KG1 (cell line): ENCODE measurements around the gene ROBO1.

Experiments
- DNase-seq: peaks from one replicate; lab custom pipeline; 2025; lab: John Stamatoyannopoulos, UW

Gene ROBO1

GRCh38 chr3:78873641-78874040 is 894.2 kb downstream of the ROBO1 start:
- DNase-seq, result no peak

- DNase-seq, result no peak
Measured at GRCh38 chr3:78872195-78872594, 895.6 kb downstream of the ROBO1 start.

DNA sequence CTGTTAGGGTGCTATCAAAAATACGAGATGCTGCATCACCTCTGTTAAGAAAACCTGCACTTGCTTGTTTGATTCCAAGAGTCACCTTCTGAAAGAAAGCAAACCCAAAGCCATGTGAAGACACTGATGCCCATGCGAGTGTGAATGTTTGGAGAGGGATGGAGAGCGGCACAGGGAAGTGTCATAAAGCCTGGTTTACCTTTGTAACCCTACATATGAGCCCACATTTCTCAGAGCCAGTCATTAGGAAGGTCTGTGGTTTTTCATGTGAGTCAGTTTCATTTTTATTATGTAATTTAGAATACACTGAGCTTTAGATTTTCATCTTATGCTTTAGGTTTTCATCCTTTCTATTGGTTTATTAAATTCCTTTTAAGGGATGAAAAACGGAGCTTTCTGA is 896.8 kb downstream of the ROBO1 start:
- DNase-seq, result no peak

DNA sequence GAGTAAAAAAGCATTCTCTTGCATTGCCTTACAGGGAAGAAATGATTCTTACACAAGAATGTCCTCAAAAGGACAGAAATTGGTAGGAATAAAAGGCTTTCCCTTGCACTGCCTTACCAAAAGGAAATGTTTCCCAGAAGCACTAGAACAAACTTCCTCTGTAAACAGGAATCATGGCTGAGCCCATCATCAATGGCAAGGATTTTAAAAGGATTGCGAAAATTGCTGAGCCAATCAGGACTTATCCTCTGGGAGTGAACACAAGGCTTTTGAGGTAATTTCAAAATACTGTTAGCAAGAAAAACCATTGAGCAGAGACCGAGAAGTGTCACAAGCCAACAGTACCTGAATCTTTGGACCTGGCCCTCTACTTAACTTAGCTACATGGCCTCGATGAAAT is 897.3 kb downstream of the ROBO1 start:
- DNase-seq, result no peak

DNA sequence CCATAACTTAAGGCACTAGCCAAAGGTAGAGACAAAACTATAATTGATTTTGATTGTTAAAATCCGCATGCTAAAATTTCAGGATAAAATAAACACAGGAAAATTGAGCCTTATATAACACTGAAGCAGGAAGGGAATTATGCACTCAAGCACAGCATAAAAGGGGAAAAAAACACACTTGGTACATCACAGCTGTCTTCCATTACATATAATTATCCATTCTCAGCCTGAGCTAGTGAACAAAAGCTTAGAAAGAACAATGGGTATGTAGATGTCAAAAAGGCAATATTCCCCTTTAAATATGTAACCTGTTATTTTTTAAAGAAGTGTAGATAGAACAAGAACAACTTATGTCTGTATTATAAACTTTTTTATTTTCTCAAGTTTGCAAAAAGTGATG is 899.2 kb downstream of the ROBO1 start:
- no peak for DNase-seq

DNA sequence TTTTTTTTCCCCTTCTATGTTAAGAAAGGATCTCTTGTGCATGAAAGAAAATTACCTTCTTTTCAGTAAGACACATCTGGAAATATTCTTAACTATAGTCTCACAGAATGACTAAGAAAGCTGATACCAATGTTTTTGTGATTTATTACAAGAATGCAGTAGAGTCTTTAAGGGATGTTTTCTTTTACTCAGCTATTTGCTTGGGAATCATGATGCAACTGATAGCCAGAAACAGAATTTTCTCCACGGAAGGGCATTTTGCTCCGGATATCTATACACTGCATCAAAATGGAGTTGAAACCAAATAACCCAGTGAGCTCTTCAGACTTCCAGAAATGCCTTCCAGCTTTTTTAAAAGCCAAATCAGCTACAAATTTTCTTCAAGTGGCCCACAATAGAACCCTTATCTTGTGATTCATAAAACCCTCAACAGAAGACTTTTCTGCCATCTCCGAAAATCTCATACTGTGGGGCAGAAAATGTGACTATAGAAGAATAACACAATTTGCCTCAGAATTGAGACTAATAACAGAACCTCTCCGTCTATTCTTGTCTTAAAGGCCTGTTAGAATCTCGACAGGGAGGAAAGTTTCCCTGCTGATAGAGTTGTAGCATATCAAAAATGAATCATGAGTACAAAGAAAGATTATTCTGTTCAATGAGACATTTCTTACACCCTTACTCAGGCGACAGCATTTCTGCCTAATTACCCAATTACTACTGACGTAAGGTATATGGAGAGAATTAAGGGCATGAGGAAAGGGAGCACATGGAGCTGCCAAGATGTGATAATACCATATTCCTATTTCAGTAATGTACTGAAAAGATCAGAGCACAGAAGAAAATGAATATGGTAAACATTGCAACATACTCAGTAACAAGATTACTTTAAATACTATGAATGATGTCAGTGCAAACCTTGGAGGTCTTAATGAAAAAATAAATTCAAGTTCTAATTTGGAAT is 900.1 kb downstream of the ROBO1 start:
- no peak for DNase-seq

DNA sequence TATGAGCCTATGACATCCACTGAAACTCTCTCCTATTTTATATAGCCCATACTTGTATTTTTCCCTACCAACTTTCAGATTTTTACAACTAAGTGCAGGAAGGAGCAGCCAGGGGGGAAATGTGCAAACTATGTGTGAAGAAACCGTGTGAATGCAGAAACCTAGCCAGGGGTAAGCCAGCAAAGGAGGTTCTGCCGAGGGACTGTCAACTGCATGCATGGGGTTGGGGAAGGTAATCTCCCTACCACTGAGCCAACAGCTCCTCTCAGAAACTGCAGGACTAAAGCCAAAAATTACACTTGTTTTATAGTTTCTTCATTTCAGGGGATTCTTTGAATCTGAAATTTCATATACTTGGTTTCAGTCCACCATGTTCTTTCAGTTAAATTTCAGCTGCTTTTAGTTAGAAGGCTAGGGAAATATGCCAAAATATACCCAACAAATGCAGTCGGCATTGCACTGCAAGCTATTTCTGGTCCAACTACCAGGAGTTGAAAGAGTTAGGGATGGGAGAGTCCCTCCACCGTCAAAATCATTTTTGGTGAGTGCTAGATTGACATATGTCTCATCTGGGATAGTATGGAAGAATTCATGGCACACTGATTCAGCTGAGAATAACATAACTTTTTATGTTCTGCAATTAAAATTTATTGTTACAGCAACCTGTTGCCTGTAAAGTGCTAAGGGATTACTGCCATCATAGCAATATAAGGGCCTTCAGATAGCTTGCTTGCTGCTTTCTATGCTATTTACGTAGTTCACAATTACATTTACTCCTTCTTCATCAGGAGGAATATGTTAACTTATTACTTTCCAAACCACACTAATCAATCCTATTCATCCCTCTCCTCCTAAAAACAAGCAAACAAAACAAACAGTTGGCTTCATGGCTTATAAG is 904.2 kb downstream of the ROBO1 start:
- DNase-seq, result no peak

DNA sequence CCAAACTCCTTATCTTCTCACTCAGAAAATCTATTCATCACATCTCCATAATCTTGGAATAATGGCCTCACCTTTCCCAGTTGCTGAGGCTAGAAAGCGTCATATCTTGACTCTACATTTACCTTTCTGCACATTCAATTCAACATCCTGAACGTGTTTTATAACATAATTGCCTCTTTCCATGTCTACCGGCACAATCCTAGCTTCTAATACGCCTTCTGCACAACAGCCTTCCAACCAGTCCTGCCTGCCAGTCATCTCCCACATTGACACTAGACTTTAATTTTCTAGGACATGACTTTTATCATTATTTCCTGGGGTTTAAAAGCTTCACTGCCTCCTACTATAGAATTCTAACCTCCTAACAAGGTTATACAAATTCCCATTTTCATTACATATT is 906.6 kb downstream of the ROBO1 start:
- DNase-seq, result no peak

DNA sequence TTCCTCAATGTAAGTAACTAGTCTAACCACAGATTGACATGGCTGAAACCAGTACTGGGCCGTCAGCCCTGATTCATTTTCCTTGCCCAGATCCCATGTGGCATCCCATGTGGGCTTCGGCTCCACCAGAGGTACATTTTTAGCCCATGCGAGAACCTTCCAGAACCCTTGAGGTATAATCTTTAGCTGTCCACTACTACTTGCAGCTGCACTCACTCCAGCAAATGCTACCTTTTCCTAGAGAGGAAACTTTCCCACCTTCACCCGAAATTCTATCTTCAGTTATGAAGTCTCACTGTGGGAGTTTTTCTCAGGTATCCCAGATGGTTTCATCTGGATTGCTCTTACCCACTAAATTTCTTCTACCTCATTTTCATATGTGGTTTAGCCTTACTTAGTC is 907.2 kb downstream of the ROBO1 start:
- DNase-seq, result no peak

DNA sequence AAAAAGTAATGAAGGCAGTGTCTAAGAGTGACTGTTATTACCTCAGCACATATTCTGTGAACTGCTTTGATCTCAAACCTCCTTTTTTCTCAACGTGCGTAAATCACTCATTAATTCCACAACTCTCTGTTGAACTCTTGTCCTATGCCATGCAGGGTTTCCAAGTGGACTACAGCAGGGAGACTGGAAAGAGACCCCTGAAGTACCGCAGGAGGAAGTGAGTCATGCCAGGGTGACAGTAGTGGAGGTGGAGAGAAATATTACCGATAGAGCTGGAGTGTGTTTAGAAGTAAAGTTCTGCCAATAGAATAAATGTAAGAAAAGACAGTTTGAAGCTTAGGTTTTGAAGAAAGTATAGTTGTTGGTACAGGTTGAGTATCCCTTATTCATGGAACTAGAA is 908.9 kb downstream of the ROBO1 start:
- no peak for DNase-seq

- no peak for DNase-seq
Measured at GRCh38 chr3:78858174-78858573, 909.6 kb downstream of the ROBO1 start.

GRCh38 chr3:78857494-78858111 is 910.2 kb downstream of the ROBO1 start:
- DNase-seq, result no peak

DNA sequence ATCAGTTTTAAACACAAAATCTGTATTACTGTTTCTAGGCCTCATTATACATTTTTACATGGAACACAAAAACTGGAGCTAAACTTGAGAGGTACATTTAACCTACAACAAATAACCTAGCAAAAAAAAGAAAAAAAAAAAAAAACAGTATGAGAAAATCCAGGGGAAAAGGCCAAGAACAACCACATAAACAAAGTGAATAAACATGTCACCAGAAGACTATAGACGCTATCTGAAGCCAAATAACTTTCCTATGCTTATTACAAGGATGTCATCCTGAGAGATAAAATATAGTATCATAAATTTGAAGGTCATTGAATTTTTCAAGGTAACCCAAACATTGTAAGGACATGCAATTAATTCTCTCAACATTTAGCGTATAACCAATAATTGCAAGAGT is 911.6 kb downstream of the ROBO1 start:
- DNase-seq, result no peak

GRCh38 chr3:78855190-78855589 is 912.6 kb downstream of the ROBO1 start:
- no peak for DNase-seq

DNA sequence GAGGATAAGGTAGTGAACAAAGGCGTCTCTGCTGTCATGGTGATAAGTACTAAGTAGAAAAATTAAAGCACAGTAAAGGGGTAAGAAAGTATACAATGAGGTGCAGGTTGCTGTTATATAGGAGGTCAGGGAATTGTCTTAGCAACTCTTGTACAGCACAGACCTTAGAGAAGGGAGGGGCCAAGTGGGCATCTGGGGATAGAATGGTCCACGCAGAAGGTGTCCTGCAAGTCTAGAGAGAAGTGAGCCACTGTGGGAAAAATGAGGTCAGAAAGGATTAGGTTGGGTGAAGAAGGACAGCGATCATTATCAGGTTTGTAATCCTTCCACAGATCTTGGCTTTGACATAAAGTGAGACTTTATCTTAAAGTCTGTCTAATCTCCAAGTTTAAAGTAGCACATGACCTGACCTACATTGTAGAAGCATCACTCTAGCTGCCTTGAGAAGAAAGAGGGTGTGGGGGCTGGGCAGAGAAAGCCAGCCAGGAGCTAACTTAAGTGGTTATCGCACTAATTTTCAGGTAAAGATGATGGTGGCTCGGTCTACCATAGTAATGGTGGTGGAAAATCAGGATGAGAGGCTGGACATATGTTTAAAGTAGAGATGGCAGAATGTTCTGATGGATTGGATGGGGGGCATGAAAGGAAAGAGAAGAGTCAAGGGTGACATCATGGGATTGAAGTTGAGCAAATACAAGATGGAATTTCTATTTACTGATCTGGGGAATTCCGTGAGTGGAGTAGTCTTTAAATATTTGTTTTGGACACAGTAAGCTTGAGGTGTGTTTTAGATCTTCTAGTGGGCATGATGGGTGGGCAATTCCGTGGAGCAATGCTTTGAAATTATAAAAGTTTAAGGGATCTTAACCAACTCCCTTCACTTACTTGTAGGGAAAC is 919.2 kb downstream of the ROBO1 start:
- no peak for DNase-seq

GRCh38 chr3:78847603-78848002 is 920.2 kb downstream of the ROBO1 start:
- DNase-seq, result no peak

DNA sequence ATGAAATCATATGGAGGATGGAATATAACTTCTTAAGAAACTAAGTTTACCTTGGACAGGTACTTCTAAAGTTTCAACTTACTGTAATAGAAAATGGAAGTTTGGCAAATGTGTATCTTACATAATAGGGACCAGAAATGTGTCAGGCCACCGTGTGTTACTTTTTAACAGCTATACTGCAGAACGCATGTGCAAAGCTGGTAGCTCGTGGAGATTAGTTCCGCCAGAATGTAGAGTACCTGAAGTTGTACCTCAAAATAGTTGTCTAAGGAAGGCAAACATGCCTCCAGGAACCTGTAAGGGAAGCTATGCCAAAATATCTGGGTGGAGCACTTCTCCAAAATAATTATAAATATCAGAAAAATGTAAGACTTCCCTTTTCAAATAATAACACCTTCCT is 920.6 kb downstream of the ROBO1 start:
- no peak for DNase-seq

DNA sequence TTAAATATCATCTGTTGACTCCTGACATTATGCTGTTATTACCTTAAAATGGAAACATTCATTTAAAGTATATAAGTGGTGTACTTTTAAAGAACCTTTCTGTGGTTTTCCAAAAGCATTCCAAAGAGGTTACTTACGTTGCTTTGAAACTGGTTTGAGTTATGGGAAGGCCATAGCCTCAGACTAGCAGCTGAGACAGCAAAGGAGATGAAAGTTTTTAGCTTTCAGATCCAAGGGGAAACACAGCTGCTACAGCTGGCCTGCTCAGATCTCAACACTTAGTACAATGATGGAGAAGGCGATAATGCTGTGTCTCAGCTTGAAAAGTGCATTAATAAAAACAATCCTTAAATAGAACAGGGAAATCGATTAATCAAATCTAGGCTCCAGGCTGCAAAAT is 921.1 kb downstream of the ROBO1 start:
- no peak for DNase-seq

- no peak for DNase-seq
Measured at GRCh38 chr3:78845605-78846004, 922.2 kb downstream of the ROBO1 start.

DNA sequence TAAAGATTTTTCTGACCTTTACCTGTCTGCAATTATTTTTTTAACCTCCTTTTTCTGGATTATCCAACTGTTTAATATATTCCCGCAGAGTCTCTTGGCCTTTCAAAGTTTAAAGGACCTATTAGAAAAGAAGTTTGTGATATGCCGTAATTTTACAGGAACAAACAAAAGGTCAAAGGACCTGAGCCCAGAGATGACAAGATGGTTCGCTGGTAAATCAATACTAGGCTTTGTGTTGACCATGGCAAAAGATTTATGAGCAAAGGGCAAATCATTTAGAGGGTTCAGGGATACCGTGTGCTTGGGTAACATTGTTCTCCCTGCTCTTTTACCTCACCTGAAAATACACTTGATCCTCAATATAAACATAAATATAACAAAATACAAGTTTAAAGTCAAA is 923.5 kb downstream of the ROBO1 start:
- no peak for DNase-seq

GRCh38 chr3:78839693-78840092 is 928.1 kb downstream of the ROBO1 start:
- DNase-seq, result no peak

DNA sequence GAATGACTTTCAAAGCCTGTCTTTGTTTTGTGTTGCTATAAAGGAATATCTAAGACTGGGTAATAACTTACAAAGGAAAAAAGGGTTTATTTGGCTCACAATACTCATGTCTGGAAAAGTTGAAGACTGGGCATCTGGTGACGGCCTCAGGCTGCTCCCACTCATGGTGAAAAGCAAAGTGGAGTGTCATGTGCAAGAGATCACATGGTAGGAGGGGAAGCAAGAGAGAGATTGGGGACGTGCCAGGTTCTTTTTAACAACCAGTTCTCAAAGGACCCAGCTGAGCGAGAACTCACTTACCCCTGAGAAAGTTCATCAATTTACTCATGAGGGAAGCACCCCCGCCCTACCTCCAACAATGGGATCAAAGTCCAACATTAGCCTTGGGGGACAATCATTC is 929.4 kb downstream of the ROBO1 start:
- no peak for DNase-seq
